Left colon (tissue), 2 donors: Measurements from ENCODE around the gene OGA. TPM values are rescaled to one million over a fixed set of nuclear protein-coding genes. Genes with fewer than 3 reads are reported as not detected.

Experiments used
- ATAC-seq: fragments of 200-7000 bp; cut with Tn5 transposase; one replicate; pipeline ENCODE4 v1.9.1; 2020; ENCODE audit warnings: mild to moderate bottlenecking, moderate library complexity
- DNase-seq, 2 donors: peaks; one replicate each; pipeline ENCODE4 v3.0.0-alpha.2; 2020
- intact Hi-C, 2 donors: fragments of 100-400 bp; cut with DNase I in 1 of 2; cut with micrococcal nuclease in 1 of 2; formaldehyde crosslinking; loops; one replicate each; pipeline versions ENCODE4 v1.11.2 to v1.14.0; 2022; cut with DNase I, micrococcal nuclease
- total RNA-seq, 2 donors: library from RNA; stranded (reverse); fragmentation: NEBNext Ultra II Directional; extraction: Animal tissue kit (Norgen Biotek cat#: 25700); gene quantifications; one replicate each; pipeline ENCODE4 v1.2.1, GENCODE V29; 2021
- donor health status: DM: no; HTN: no; CAD: no.
- donor health status: DM: yes; HTN: yes; CAD: no.

OGA gene
- total RNA-seq, 2 donors from 2014 or later, result 81.9 to 83.3 TPM

- intact Hi-C loops, result loop anchor here (5.0 kb wide), 2 partner anchors 74 to 174 kb away; no protein-coding TSS in a partner anchor
- DNase-seq (peak in 1 of 2 donors; percentile 75), ATAC-seq (peak; percentile 44)
Observed at GRCh38 chr10:101780818-101781654, 37.2 kb downstream of the OGA start.

- intact Hi-C loops, result loop anchor here (5.0 kb wide), 2 partner anchors 73 to 173 kb away; no protein-coding TSS in a partner anchor
- no peak for ATAC-seq
Observed at GRCh38 chr10:101780187-101780817, 37.9 kb downstream of the OGA start.

DNA sequence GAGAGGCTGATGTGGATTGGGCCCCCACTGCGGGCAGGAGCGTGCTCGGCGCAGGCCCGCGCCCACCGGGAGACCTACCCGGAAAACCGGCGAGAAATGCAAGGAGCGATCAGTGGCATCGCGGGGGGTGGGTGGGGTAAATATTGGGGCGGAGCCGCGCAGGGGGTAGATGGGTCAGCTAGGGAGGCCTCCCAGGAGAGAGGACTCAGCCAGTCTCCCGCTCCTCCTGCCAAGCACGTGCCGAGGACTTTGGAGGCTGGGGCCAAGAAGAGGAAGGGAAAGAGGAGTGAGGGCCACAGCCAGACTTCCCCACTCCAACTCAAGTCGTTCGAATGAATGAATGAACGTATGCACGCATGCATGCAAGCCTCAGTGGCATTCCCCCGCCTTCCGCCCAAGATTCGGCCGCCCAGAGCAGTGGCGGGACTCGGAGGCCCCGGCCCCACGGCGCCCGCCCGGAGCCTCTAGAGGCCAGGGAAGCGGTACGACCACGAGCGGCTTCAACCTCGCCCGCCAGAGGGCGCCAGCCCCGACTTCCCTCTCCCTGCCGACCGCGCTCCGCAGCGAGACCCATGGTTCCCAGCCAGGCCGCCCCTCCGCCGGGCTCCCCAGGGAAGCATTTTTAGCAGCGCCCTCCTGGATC is 38.6 kb downstream of the OGA start:
- ATAC-seq, result peak; percentile 68
- DNase-seq, result peak; percentile 74 to 92
- intact Hi-C loops, result loop anchor here (5.0 to 10.0 kb wide), 3 partner anchors 72 to 565 kb away; no protein-coding TSS in a partner anchor

More at GRCh38 chr10:101780187-101780817, 37.9 kb downstream of the OGA start:
- peak in 1 of 2 donors; percentile 15 for DNase-seq

- intact Hi-C loops, result loop anchor here in 1 of 2 donors (10.0 kb wide), 1 partner anchor 564 kb away; no protein-coding TSS in a partner anchor
- ATAC-seq, result peak; percentile 68
- peak; percentile 73 to 74 for DNase-seq
Observed at GRCh38 chr10:101778781-101779543, 39.3 kb downstream of the OGA start.

GRCh38 chr10:101778151-101778780 is 40.0 kb downstream of the OGA start:
- DNase-seq (no peak), ATAC-seq (no peak)
- intact Hi-C loops, result loop anchor here in 1 of 2 donors (10.0 kb wide), 1 partner anchor 563 kb away; no protein-coding TSS in a partner anchor

DNA sequence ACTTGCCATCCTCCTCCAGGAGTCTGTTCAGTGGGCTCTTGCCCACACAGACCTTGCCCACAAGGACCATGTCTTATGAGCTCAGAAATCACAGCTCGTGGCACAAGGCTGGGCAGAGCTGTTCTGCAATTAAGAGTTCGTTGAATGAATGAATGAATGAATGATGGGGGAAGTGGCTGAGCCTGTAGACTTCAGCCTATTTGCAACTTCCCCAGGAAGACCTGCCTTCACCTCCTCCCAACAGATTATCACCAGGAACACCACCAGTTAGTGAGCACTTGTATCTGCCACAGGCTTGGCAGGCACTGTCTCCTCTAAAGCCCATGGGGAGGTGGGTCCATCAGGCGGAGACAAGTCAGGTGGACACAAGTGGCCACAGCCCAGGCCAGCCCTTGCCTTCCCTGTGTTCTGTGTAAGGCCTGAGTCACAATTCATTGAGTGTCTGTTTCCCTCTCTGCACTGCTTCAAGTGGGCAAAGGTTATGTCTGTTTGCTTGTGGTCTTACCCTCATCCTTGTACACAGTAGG is 40.6 kb downstream of the OGA start:
- intact Hi-C loops, result loop anchor here in 1 of 2 donors (10.0 kb wide), 1 partner anchor 563 kb away; no protein-coding TSS in a partner anchor
- no peak for ATAC-seq
- no peak for DNase-seq

DNA sequence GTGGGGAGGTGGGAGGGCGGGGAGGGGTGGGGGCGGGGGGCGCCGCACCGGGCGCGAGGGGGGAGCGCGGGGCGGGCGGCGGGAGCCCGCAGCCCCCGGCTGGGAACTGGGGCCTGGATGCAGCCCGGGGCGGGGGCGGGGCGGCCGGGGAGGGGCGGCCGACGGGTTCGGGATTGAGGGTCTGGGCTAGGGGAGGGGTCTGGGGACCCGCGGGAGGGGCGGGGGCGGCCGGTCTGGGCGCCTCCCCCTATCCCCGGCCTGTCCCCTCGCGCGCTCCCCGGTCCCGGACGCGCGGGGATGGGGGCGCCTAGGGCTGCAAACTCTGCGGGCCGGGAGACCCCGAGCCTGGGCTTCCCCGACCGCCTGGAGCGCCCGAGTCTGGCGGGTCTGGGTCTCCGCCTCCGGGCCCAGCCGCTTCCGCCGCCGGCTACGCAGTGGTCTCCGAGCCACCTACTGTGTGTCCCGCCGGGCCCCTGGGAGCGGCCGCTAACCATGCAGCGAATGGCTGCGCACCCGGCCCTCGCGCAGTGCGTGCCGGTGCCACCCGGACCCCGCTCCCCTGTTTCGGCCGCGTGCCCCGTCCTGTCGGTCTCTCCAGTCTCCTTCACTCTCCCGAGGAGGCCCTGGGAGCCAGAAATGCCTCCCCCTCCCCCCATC is 42.0 kb downstream of the OGA start:
- DNase-seq (no peak), ATAC-seq (no peak)
- intact Hi-C loops, result loop anchor here in 1 of 2 donors (10.0 kb wide), 1 partner anchor 561 kb away; no protein-coding TSS in a partner anchor

DNA sequence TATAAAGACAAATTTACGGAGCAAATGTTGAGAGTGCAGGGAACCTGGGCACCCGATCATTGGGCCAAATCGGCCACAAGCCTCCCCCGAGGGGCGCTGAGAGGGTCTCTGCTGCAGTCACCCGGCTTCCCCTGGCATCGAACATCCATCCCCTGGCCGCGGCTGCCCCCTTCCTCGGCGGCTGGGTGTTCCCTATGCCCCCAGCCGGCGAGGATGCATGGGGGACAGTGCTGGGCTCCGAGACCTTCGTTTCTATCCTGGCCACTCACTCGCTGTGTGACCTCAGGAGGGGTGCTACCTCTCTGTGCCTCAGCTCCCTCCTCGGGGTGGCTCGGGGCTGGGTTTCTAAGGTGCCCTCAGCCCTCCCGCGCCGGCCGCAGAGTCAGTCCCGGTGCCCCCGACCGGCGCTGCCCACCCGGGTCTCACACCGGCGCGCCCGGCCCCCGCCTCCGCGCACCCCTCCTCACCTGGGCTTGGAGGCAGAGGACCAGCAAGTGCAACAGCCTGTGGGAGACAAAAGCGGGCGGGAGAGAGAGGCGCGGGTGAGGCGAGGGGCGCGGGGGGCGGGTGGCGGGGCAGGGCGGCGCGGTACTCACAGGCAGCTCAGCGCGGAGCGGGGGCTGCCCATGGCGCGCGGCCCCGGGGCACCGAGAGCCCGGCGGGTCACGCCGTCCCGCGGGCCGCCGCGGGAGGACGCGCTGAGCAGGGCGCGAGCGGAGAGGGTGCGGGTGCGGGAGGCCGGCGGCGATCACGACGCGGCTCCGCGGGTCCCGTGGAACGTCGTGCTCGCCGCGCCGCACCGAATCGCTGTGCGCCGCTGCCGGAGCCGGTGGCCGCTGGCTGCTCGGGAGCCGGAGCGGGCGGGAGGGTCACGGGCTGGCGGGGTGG is 42.7 kb downstream of the OGA start, which contains the start of gene FGF8:
FGF8 (minus strand) TSS at position 842 of the 888 bp plus-strand sequence; CDS start at position 628, 214 bp downstream.
- intact Hi-C loops, result loop anchor here in 1 of 2 donors (10.0 kb wide), 1 partner anchor 561 kb away; no protein-coding TSS in a partner anchor
- ATAC-seq, result no peak
- DNase-seq, result no peak

- DNase-seq (no peak), ATAC-seq (no peak)
- intact Hi-C loops, result loop anchor here in 1 of 2 donors (10.0 kb wide), 1 partner anchor 560 kb away; no protein-coding TSS in a partner anchor
Observed at GRCh38 chr10:101774589-101775272, 43.5 kb downstream of the OGA start.

GRCh38 chr10:101773923-101774588 is 44.2 kb downstream of the OGA start:
- no peak for DNase-seq
- intact Hi-C loops, result loop anchor here in 1 of 2 donors (10.0 kb wide), 1 partner anchor 559 kb away; no protein-coding TSS in a partner anchor
- no peak for ATAC-seq

DNA sequence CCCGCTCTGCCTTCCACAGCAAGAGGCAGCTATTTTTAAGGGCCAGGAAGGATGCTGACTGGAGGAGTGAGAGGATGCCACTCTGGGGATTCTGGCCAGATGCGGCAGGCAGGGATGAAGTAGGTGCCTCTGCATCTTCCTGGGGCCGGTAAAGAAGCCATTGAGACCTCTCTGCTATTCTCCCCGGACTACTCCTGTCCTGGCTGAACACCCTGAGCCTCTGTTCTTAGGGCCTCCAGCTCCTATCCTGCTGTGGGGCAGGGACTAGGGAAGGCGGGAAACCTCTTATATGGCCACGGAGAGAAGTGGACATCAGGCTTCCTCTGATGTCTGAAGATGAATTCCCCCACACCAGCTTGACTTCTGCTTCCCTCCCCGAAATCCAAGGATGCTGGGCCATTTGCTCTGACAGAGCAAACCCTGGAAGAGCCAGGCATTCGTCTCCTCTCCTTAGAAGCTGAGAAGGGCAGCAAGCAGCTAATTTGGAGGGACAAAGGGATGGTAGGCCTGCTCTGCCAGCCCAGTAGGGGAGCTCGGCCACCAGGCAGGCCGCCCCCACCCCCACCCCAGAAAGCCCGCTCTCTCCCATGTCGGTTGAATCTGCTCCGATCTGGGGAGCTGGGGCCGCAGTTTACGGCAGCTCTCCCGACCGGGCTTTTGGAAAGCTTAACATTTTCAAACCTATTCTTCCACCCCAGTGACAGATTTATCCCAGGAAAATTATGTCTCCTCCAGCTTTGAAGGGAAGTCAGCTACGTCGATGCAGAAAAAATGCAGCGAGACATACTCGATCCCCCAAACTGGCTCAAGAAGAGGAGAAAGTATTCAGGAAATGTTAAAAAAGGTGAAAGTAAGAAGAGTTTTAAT is 45.1 kb downstream of the OGA start:
- ATAC-seq, result no peak
- intact Hi-C loops, result loop anchor here in 1 of 2 donors (10.0 kb wide), 1 partner anchor 558 kb away; no protein-coding TSS in a partner anchor
- no peak for DNase-seq

DNA sequence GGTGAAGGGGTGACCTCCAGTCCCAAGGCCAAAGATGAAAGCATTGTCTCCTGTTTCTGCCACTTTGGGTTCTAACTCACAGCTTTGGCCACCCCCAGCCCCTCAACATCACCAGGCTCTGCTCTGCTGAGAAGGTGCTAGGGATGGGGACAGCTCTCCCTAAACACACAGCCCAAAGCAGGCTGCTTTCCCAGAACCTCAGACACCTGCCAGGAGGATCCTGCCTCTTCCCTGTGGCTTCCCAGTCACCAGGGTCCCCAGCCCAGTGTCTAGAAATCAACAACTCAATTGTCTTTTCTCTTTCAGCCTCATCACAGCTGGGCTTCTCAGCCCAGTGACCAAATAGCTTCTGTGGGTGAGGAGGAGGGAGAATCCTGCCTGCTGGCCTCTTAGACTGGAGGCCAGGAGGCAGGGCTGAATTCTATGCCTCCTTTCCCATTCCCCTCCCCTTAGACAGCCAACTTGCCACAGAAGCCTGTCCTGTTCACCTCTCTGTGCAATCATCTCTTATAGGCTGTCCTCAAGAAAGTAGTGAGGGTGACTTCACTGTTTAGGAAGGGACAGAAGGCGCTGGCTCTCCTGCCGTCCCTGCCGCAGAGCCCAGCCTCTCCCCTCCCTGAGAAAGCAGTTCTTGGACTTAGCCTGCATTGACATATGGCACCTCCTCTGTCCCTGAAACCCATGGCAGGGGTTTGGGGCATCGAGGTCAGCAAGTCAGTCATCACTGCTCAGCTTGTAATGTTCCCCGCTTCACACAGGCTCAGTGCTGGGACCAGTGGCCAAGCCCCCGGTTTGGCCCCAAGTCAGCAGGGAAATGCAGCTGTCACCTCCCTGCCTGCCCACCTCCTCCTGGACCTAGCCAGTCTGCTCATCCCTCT is 46.0 kb downstream of the OGA start:
- intact Hi-C loops, result loop anchor here in 1 of 2 donors (10.0 kb wide), 1 partner anchor 557 kb away; no protein-coding TSS in a partner anchor
- no peak for DNase-seq
- no peak for ATAC-seq

DNA sequence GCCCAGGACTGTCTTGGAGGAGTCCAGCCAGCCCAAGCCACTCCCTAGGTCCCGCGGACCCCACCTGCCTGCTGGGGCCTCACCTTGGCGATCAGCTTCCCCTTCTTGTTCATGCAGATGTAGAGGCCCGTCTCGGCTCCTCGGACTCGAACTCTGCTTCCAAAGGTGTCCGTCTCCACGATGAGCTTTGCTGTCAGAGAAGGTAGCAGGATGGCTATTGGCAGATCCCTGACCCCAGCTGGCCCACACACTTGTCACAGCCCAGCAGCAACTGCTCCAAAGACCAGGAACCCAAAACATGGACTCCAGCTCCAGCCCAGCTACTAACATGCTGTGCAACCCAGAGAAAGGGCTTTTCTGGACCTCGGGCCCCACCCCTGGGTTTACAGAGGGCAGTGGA is 46.9 kb downstream of the OGA start:
- no peak for ATAC-seq
- DNase-seq, result no peak
- intact Hi-C loops, result loop anchor here in 1 of 2 donors (10.0 kb wide), 1 partner anchor 557 kb away; no protein-coding TSS in a partner anchor
